Thymus (tissue), 11 donors: ENCODE measurements around the gene BTBD19. TPM values are rescaled to one million over a fixed set of nuclear protein-coding genes. Genes with fewer than 3 reads are reported as not detected.

Experiments used
- DNase-seq, 9 donors: peaks; one replicate each; pipeline ENCODE4 v3.0.0-alpha.2; 2013; ENCODE audit warnings: low spot score in 9 of 9, low read depth in 6 of 9, missing footprints in 1 of 9
- H3K27ac ChIP-seq, 2 donors: one replicate each; pipeline ENCODE4 v1.5.1; 2013; ENCODE audit warnings: control low read depth in 1 of 2, low read depth in 1 of 2, low read length in 1 of 2, mild to moderate bottlenecking in 1 of 2, moderate library complexity in 1 of 2
- H3K27me3 ChIP-seq, 2 donors: one replicate each; pipeline ENCODE4 v1.5.1; 2013; ENCODE audit warnings: low read length in 1 of 2; ENCODE audit not compliant: control insufficient read depth in 2 of 2, insufficient read depth in 1 of 2
- H3K36me3 ChIP-seq, 2 donors: one replicate each; pipeline ENCODE4 v1.5.1; 2013; ENCODE audit warnings: low read length in 1 of 2, mild to moderate bottlenecking in 1 of 2, moderate library complexity in 1 of 2; ENCODE audit not compliant: control insufficient read depth in 2 of 2, insufficient read depth in 2 of 2
- H3K4me1 ChIP-seq, 2 donors: one replicate each; pipeline ENCODE4 v1.5.1; 2013; ENCODE audit warnings: low read length in 2 of 2; ENCODE audit not compliant: control insufficient read depth in 2 of 2, insufficient read depth in 2 of 2
- H3K4me3 ChIP-seq, 2 donors: one replicate each; pipeline ENCODE4 v1.5.1; 2013; ENCODE audit warnings: low read length in 2 of 2, control low read depth in 1 of 2, mild to moderate bottlenecking in 1 of 2
- H3K9me3 ChIP-seq, 2 donors: one replicate each; pipeline ENCODE4 v1.5.1; 2013; ENCODE audit warnings: low read length in 1 of 2, mild to moderate bottlenecking in 1 of 2; ENCODE audit not compliant: control insufficient read depth in 2 of 2, insufficient read depth in 1 of 2
- WGBS: extraction: QIAGEN DNeasy Blood & Tissue Kit; methylation state at CpG from one replicate; pipeline ENCODE4 v1.1.7; 2013; 5-methylcytosine and 5-hydroxymethylcytosine counted together
- polyA plus RNA-seq: library from polyadenylated mRNA; stranded (reverse); fragments of 200-250 nt; gene quantifications from one replicate; pipeline ENCODE4 v1.2.3, GENCODE V29; 2013
- total RNA-seq: library from RNA; stranded (reverse); fragments of 120-200 nt; gene quantifications from one replicate; pipeline ENCODE4 v1.2.4, GENCODE V29; 2013
- donor health status: healthy.

The BTBD19 gene
- total and polyA plus RNA-seq, 2 donors = 0.42 to 3.8 TPM

DNA sequence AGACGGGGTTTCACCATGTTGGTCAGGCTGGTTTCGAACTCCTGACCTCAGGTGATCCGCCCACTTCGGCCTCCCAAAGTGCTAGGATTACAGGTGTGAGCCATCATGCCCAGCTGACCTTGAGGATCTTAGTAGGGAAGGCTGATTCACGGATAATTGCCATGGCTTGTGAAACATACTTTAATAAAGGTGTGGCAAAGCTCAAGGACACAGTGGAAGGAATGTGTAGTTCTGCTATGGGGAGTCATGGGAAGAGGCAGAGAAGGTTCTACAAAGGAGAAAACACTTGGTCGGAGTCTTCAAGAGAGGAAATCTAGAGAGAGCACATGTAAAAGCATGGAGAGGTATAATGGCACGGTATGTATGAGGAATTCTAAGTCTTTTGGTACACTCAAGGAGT, 47.4 kb downstream of the BTBD19 start:
- Histone ChIP-seq H3K27ac (no peak overlapping the region), H3K4me3 (no peak overlapping the region), H3K36me3 (no peaks in the 10 kb centered on the region), H3K4me1 (no peaks in the 10 kb centered on the region), H3K27me3 (no peaks in the 10 kb centered on the region), H3K9me3 (no peaks in the 10 kb centered on the region)
- WGBS = 82% methylated on average over 7 of the region's 7 CpGs
- DNase-seq = no peak

DNA sequence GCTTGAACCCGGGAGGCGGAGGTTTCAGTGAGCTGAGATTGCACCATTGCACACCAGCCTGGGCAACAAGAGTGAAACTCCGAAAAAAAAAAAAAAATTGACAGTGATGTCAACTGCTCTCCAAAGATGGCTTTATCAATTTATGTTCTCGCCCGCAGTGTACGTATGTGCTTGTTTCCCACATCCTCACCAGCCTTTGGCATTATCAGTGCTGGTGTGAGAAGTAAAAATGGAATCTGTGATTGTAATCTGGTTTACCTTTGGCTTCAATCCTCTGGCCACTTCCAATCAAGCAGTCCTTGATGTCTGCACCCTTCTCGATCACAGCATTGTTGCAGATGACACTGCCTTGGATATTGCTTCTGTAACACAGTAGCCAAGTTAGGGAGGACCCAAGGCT, 49.1 kb downstream of the BTBD19 start:
- 98% methylated on average over 7 of the region's 7 CpGs for WGBS
- H3K4me3 ChIP-seq = no peak overlapping the region
- no peaks in the 10 kb centered on the region for H3K27me3 ChIP-seq
- H3K4me1 ChIP-seq = no peaks in the 10 kb centered on the region
- DNase-seq = no peak
- H3K9me3 ChIP-seq = no peaks in the 10 kb centered on the region
- H3K36me3 ChIP-seq = no peaks in the 10 kb centered on the region
- no peak overlapping the region for H3K27ac ChIP-seq

DNA sequence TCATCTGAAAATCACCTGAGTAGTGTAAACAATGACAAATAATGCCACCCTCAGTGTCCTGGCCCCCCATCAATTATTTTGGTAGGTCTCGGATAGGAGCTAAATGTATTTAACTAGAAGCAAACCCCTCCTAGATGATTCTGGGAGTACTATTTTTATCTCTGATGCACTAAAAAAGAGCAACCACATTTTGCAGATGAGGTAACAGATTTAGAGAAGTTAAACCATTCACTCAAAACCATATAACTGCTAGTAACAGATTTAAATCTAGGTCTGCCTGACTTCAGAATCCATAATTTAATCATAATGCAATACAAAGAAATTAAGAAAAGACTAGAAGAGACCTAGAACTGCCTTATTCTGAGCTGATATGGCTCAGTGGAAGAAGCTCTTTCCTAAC, 52.0 kb downstream of the BTBD19 start:
- Histone ChIP-seq H3K27me3 (no peaks in the 10 kb centered on the region), H3K36me3 (peaks cover 0 to 2% of the 10 kb centered on the region in 2 donors), H3K27ac (no peak overlapping the region), H3K9me3 (no peaks in the 10 kb centered on the region), H3K4me1 (no peaks in the 10 kb centered on the region), H3K4me3 (no peak overlapping the region)
- 86% methylated on average over 1 of the region's 1 CpG for WGBS
- no peak for DNase-seq

DNA sequence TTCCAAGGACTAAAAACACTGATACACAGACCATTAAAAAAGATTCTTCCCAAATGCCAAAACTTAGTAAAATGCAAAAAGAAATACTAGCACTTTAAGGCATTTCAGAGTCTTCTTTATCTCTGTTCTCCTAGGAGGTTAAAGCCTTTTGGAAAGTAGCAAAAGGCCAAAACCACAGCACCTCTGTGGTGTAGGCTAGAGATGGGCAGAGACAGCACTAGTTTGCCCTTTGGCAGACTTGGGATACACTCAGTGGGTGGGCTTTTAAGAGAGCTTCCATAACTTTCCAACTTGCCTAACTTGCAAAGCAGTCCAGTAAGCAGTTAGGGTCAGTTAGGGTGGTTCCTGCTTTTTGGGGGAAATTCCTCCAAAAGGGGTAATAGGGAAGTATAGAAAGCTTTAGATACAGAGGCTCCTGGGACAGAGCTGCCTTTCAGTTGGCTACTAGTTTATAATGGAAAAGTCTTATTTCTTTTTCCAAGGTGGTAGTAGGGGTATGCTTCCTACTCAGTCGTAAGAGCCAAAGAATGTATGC, 52.6 kb downstream of the BTBD19 start:
- 98% methylated on average over 1 of the region's 1 CpG for WGBS
- no peak for DNase-seq
- no peaks in the 10 kb centered on the region for H3K9me3 ChIP-seq
- no peaks in the 10 kb centered on the region for H3K4me1 ChIP-seq
- H3K4me3 ChIP-seq = no peak overlapping the region
- peaks cover 0 to 2% of the 10 kb centered on the region in 2 donors for H3K36me3 ChIP-seq
- H3K27me3 ChIP-seq = no peaks in the 10 kb centered on the region
- H3K27ac ChIP-seq = no peak overlapping the region

DNA sequence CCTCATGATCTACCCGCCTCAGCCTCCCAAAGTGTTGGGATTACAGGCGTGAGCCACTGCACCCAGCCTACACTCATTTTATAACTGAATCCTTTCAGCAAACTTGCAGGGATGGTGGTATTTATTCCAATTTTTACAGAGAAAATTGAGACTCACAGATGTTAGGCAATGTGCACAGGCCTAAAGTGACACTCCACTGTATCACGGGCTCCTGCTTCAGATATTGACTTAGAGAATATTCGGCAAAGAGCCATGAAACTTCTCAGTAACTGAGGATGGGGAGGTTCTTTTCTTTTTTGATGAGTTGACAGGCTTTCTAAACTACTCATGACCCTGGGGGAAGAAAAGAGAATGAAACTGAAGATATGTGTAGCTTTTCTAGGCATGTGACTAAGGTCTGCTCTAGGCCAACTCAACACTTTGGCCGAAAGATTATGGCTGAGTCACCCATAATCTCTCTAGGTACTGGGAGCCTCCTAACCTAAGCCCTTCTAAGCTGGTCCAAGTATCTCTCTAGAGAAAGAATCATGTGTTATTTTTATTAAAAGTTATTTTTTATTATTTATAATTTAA, 54.6 kb downstream of the BTBD19 start:
- H3K27me3 ChIP-seq = no peaks in the 10 kb centered on the region
- H3K27ac ChIP-seq = no peak overlapping the region
- H3K36me3 ChIP-seq = peaks cover 0 to 7% of the 10 kb centered on the region in 2 donors
- 97% methylated on average over 5 of the region's 5 CpGs for WGBS
- no peaks in the 10 kb centered on the region for H3K9me3 ChIP-seq
- no peak overlapping the region for H3K4me3 ChIP-seq
- no peak for DNase-seq
- H3K4me1 ChIP-seq = no peaks in the 10 kb centered on the region

Other genes with a start within 250 kb of the BTBD19 start
- gene TMEM53, start 134.0 kb upstream of the BTBD19 start, total RNA-seq = 2.7 TPM
- 5.5 TPM for gene TMEM53, start 134.0 kb upstream of the BTBD19 start, polyA plus RNA-seq
- 47.7 TPM for gene ARMH1, start 133.8 kb upstream of the BTBD19 start, total RNA-seq
- gene ARMH1, start 133.8 kb upstream of the BTBD19 start, polyA plus RNA-seq = 577 TPM
- gene RNU5D-1, start 77.4 kb upstream of the BTBD19 start, total RNA-seq = 85.6 TPM
- not detected for gene RNU5D-1, start 77.4 kb upstream of the BTBD19 start, polyA plus RNA-seq
- 42.1 TPM for gene KIF2C, start 68.7 kb upstream of the BTBD19 start, total RNA-seq
- 6.2 TPM for gene KIF2C, start 68.7 kb upstream of the BTBD19 start, polyA plus RNA-seq
- 3,262 TPM for gene RPS8, start 33.0 kb upstream of the BTBD19 start, total RNA-seq
- gene RPS8, start 33.0 kb upstream of the BTBD19 start, polyA plus RNA-seq = 3,732 TPM
- 0.28 TPM for gene BEST4, start 20.4 kb upstream of the BTBD19 start, total RNA-seq
- 1.3 TPM for gene BEST4, start 20.4 kb upstream of the BTBD19 start, polyA plus RNA-seq
- gene PLK3, start 8.1 kb upstream of the BTBD19 start, total RNA-seq = 10.1 TPM
- 32.9 TPM for gene PLK3, start 8.1 kb upstream of the BTBD19 start, polyA plus RNA-seq
- gene DYNLT4, start 1.2 kb upstream of the BTBD19 start, total RNA-seq = 0.09 TPM
- 0.09 TPM for gene DYNLT4, start 1.2 kb upstream of the BTBD19 start, polyA plus RNA-seq
- 0.33 TPM for gene PTCH2, start 34.7 kb downstream of the BTBD19 start, total RNA-seq
- 0.91 TPM for gene PTCH2, start 34.7 kb downstream of the BTBD19 start, polyA plus RNA-seq
- gene EIF2B3, start 178.1 kb downstream of the BTBD19 start, total RNA-seq = 33.4 TPM
- 12.3 TPM for gene EIF2B3, start 178.1 kb downstream of the BTBD19 start, polyA plus RNA-seq
- gene HECTD3, start 202.8 kb downstream of the BTBD19 start, total RNA-seq = 8.0 TPM
- gene HECTD3, start 202.8 kb downstream of the BTBD19 start, polyA plus RNA-seq = 22.5 TPM
- 98.7 TPM for gene UROD, start 203.7 kb downstream of the BTBD19 start, total RNA-seq
- 68.2 TPM for gene UROD, start 203.7 kb downstream of the BTBD19 start, polyA plus RNA-seq